ENCODE results near the gene PRDM16. TPM values are rescaled to one million over a fixed set of nuclear protein-coding genes. Genes with fewer than 3 reads are reported as not detected.

PRDM16 gene
- total and polyA plus RNA-seq, 3 donors from 2014 or later, result 2.1 to 5.6 (median 4.7) TPM

- no peaks in the 10 kb centered on the region for H3K9me3 ChIP-seq
- no peaks in the 10 kb centered on the region for H3K27me3 ChIP-seq
- no peak for DNase-seq
- H3K27ac ChIP-seq, result no peak overlapping the region
- H3K4me3 ChIP-seq, result no peak overlapping the region
- intact Hi-C loops (cut with DNase I; ENCODE audit: low total_unique reads), result no loop called here
- no peak for TF ChIP-seq POLR2A (IDR thresholded peaks at IDR 0.05)
- TF ChIP-seq CTCF (IDR thresholded peaks at IDR 0.05), result no peak
- no peaks in the 10 kb centered on the region for H3K4me1 ChIP-seq
- WGBS, 2 donors, result 77 to 89% methylated on average over 8 to 10 of the region's 10 CpGs
- H3K36me3 ChIP-seq (ENCODE audit: low read depth, missing control alignments), result no peaks in the 10 kb centered on the region
Measured at GRCh38 chr1:3381901-3382300, 312.9 kb downstream of the PRDM16 start.

GRCh38 chr1:3382326-3383057 lies 313.5 kb downstream of the PRDM16 start:
- no peak for TF ChIP-seq POLR2A (IDR thresholded peaks at IDR 0.05)
- no peak for TF ChIP-seq CTCF (IDR thresholded peaks at IDR 0.05)
- Histone ChIP-seq H3K27ac (no peak overlapping the region), H3K9me3 (no peaks in the 10 kb centered on the region), H3K4me1 (no peaks in the 10 kb centered on the region), H3K27me3 (no peaks in the 10 kb centered on the region), H3K4me3 (no peak overlapping the region), H3K36me3 (ENCODE audit: low read depth, missing control alignments) (no peaks in the 10 kb centered on the region)
- 95 to 96% methylated on average over 11 to 14 of the region's 14 CpGs for WGBS, 2 donors
- no peak for DNase-seq
- intact Hi-C loops (cut with DNase I; ENCODE audit: low total_unique reads), result no loop called here

- H3K9me3 ChIP-seq, result no peaks in the 10 kb centered on the region
- no peak overlapping the region for H3K4me3 ChIP-seq
- 60 to 87% methylated on average over 1 to 5 of the region's 5 CpGs for WGBS, 2 donors
- no peaks in the 10 kb centered on the region for H3K27me3 ChIP-seq
- intact Hi-C loops (cut with DNase I; ENCODE audit: low total_unique reads), result no loop called here
- no peak overlapping the region for H3K27ac ChIP-seq
- H3K4me1 ChIP-seq, result no peaks in the 10 kb centered on the region
- DNase-seq, result no peak
- H3K36me3 ChIP-seq (ENCODE audit: low read depth, missing control alignments), result no peaks in the 10 kb centered on the region
- no peak for TF ChIP-seq POLR2A (IDR thresholded peaks at IDR 0.05)
- TF ChIP-seq CTCF (IDR thresholded peaks at IDR 0.05), result no peak
Measured at GRCh38 chr1:3383679-3384078, 314.7 kb downstream of the PRDM16 start.

GRCh38 chr1:3384407-3384806 lies 315.4 kb downstream of the PRDM16 start:
- no peak for TF ChIP-seq CTCF (IDR thresholded peaks at IDR 0.05)
- no peak for TF ChIP-seq POLR2A (IDR thresholded peaks at IDR 0.05)
- H3K9me3 ChIP-seq, result no peaks in the 10 kb centered on the region
- no peak overlapping the region for H3K4me3 ChIP-seq
- no peak overlapping the region for H3K27ac ChIP-seq
- H3K4me1 ChIP-seq, result no peaks in the 10 kb centered on the region
- intact Hi-C loops (cut with DNase I; ENCODE audit: low total_unique reads), result no loop called here
- H3K27me3 ChIP-seq, result no peaks in the 10 kb centered on the region
- no peaks in the 10 kb centered on the region for H3K36me3 ChIP-seq (ENCODE audit: low read depth, missing control alignments)
- WGBS, 2 donors, result 73 to 82% methylated on average over 6 to 12 of the region's 12 CpGs
- DNase-seq, result no peak

Data from testis (tissue), 3 donors.